T follicular helper cell (primary cell): Measurements from ENCODE around the gene NTRK2.

ENCODE experiments used
- DNase-seq: peaks from one replicate; pipeline ENCODE4 v3.0.0-alpha.2; 2020; ENCODE audit warnings: low read depth

NTRK2 gene

GRCh38 chr9:84939774-84940173 lies 270.2 kb downstream of the NTRK2 start:
- DNase-seq: no peak

DNA sequence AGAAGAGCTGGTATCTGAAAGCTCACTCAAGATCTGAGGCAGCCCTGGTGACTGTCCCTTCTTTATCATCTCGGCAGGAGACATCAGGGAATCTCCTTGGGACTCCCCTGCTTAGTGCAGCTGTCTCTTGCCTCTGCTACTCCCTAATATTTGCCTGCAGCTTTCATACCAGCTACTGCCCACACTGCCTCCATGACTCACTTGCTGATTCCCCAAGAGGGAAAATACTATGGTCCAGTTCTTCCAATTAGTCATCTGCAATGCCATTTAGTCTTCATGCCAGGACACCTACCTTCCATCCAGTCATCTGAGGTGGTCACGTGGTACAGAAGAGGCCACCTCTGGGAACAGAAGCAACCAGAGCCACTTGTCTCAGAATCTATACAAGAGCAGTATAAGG lies 270.8 kb downstream of the NTRK2 start:
- DNase-seq: no peak

- no peak for DNase-seq
Observed at GRCh38 chr9:84941792-84942191, 272.3 kb downstream of the NTRK2 start.

DNA sequence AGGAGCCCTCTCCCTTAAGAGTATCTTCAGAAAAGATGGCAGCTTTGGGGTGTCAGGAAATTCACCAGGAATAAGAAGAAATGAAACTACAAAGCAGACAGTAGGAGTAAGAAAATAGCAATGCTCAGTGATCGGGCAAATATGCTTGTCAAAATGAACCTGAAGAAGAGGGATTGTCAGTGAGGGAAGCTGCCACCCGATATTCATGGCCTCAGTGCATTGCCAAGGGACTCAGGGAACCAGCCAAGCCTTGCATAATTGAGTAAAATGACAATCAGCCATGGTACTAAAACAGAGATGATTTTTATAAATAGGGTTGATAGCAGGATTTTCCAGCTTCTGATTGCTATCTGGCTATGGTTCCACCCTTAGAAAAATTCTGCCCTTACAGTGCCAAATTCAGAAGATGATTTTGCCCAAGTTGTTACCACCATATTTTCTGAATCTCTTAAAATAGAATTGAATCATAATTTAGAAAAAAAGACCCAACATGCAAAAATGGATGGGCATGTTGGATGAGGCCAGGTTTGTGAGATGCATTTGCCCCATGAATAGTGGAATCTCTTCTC lies 274.0 kb downstream of the NTRK2 start:
- no peak for DNase-seq

DNA sequence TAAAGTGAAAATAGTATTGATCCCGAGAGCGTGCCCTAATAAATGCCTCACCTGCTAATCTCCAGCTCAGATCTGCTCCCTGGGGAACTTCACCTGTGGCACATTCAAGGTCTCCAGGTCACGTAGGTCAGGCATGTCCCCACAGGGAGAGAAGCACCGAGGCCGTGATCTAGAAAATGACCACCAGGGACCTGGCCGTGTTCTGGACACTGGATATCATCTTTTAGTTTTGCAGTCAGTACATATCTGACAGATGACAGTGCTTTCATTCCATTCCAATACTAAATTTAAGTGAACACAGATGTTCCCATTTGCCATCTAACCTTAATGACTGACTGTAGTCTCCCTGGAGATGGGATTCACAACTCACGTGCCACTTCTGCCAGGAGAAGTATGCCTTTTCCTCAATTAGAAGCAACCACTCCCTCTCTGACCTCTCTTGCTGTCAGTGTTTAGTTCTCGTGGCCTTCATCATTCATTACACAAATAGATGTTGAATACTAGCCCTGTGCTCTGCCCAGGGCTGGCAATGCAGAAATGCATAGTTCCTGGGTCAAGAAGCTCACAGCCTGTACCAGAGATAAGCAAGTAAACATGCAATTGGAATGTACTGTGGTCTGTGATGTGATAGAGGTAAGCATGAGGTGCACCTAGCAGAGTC lies 276.5 kb downstream of the NTRK2 start:
- DNase-seq: no peak

DNA sequence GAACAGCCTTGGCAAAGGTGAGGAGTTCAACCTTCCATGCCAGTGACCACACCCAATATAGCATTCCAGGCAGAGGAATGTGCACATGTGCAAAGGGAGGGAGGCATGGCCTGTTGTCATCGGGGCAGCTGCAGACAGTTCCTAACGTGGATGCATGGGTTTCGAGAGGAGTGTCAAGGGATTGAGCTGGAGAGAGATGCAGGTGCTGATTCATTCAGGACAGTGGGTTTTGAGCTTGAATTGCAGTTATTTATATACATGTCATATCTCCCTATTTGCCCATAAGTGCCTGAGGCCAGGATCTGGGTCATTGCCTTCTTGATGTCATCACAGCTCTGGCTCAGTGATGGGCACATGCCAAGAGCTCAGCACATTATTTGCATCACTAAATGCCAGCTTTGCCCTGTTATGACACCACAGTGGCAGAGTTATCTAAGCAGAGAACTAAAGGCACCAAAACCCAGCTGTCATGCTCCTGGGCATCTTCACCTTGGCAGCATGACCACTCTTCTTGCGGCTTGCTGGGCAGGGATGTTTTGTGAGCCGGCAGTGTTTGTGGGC lies 278.0 kb downstream of the NTRK2 start:
- no peak for DNase-seq

DNA sequence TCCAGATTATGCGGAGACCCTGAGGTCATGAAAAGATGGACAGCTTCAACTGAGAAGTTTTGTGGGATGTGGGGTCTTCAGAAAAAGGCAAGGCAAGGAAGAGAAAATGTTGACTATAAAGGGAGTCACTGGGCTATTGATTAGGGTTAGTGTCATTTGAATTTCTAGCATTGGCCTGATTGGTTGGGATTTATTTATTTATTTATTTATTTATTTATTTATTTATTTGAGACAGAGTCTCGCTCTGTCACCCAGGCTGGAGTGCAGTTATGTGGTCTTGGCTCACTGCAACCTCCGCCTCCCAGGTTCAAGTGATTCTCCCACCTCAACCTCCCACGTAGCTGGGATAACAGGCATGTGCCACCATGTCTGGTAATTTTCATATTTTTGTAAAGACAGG lies 279.7 kb downstream of the NTRK2 start:
- DNase-seq: no peak

GRCh38 chr9:84949971-84950370 lies 280.4 kb downstream of the NTRK2 start:
- DNase-seq: no peak

- no peak for DNase-seq
Observed at GRCh38 chr9:84950879-84951811, 281.6 kb downstream of the NTRK2 start.

DNA sequence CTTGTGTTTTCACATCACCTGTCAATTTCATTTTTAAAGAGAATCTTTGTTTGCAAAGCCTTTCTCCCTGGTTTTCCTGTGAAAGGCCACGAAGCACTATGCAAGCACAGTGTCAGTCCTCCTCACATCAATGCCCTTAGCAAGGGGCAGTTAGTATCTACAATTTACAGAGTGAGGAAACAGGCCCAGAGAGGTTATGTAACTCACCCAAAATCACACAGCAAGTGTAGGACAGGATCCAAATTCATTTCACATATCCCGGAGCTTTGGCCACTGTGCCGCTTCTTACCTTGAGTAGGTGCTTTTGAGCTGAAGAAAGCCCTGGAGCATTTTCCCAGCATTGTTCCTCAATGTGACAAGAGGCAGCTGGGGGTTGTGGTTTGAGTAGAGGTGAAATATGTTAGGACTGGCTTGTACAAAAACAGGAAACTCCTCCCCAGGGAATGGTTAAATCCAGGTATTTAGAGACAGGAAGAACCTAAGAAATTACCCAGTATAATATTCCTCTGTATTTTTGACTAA lies 283.8 kb downstream of the NTRK2 start:
- no peak for DNase-seq

DNA sequence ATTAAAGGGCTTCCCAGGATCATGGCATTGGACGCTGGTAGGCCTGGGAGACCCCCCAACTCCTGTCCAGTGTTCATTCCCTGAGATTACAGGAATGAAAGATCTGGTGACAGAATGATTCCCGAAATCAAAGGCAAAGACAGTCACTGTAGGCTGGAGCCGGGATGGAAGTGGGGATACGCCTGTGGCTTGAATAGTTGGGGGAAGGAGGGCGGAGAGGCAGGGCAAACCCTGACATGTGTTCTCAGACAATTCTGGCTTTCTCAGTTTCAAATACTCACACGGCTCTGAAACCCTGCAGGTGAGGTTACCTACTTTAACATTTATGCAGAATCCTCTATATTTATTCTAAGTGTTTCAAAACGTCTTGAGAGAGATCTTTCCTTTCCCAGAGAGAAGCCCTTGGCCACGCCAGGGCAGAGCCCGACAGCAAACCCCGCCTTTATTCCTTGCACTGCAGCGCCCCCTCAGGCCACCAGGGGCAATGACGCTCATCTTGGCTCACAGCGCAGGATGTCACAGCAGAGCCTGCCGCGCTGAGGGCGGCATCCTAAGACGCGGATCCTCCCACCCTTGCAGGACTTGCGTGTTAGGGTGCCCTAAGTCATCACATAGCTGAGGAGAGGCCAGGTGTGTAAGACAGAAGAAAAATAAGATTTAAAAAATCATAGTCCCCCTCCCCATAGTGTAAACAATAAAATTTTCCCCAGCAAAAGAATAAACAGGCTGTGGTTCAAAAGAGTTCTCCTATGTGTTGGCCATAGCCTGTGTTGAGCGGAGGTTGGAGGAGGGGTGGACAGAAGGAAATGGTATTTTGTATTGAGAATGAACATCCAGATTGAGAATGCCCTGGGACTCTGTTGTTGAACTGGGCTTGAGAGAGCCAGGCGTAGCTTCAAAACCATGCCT lies 284.5 kb downstream of the NTRK2 start:
- DNase-seq: peak; percentile 3

DNA sequence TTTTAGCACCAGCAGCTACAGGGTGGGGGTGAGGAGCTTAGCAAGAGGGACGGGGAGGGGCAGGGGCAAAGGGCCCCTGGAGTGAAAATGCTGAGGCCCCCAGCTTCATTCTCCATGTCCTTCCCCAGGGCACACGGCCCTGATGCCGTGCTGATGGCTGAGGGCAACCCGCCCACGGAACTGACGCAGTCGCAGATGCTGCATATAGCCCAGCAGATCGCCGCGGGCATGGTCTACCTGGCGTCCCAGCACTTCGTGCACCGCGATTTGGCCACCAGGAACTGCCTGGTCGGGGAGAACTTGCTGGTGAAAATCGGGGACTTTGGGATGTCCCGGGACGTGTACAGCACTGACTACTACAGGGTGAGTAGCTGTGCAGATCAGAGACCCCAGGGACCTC lies 285.6 kb downstream of the NTRK2 start:
- DNase-seq: no peak

- DNase-seq: no peak
Observed at GRCh38 chr9:84955971-84956370, 286.4 kb downstream of the NTRK2 start.

GRCh38 chr9:84959339-84959738 lies 289.8 kb downstream of the NTRK2 start:
- no peak for DNase-seq

DNA sequence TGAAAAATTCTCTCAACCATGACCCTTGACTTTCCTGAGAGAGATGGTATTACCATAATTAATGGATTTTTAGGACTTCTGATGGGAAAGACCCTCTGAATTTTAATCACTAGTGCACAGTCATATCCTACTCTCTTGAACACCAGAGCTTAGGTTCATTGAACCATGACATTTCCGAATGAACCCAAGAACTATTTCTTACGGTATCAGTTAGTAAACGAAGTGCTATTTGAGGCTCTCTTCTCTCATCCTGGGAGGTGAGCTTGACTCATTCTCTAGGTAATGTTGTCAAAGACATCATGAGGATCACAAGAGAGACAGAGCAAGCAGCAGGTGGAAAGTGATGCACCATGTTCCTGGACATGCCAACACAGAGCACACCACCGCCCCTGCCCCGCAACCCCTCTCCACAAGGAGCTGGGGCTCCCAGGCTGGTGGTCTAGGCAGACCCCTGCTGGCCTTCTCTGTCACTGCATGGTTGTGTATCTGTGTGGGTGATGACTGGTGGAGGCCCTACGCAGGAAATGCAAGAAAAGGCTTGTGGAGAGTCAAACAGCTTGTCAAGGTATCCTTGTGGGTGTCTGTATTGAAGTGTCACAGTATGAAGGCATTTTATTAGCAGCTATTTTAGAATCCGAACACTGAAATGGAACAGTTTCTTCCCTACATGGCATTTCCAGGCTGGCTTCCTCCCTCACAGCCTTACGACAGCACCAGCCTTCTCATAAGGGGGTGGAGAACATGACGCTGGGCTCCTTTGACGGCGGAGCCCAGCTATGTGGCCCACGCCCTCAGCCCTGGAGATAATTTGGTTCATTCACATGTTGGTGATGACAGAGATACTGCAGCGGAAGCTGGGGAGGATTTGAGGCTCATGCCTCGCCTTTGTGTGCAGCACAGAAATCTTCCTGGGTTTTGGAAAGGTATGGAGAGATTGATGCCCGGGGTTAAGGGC lies 297.6 kb downstream of the NTRK2 start:
- no peak for DNase-seq

GRCh38 chr9:84969084-84969483 lies 299.6 kb downstream of the NTRK2 start:
- DNase-seq: no peak

DNA sequence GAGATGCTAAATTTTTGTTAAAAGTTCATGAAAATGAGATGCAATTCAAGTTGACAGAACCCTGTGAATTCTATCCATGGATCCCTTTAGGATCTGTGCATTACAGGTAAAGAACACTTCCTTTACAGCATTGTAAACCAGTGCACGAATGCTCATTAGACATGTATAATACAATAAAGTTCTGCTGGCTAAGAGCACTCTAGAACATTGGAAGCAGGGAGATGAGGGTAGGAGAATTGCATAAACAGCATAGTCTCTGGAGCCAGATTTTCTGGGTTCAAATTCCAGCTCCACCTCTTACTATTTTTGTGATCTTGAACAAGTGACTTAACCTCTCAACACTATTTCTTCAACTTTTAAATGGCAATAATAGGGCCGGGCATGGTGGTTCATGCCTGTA lies 300.2 kb downstream of the NTRK2 start:
- DNase-seq: no peak

DNA sequence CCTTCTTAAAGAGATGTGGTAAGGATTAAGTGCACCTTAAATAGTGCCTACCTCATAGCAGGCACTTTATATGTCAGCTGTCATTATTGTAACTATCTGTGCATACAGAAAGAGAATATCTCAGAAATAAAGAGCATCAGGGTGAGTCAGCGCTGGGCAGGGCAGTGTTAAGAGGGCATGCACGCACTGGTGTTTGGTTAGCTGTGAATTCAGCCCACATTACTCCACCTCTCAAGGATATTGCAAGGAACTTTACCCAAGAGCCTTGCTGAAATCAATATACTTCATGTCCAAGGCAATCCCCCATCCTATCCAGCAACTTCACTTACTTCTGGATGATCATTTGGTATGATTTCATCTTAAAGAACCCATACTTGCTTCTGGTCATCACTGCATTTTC lies 300.9 kb downstream of the NTRK2 start:
- no peak for DNase-seq

- no peak for DNase-seq
Observed at GRCh38 chr9:84971571-84971970, 302.0 kb downstream of the NTRK2 start.

- no peak for DNase-seq
Observed at GRCh38 chr9:84974258-84974657, 304.7 kb downstream of the NTRK2 start.
